Tibial nerve (tissue), 3 donors: Measurements from ENCODE around the gene CLIC5.

Experiments used
- CTCF ChIP-seq, 5 experiments: fragments of 200-600 bp in 3 of 5; fragments of 450-650 bp in 2 of 5; sonication (generic) in 3 of 5; IDR thresholded peaks; one replicate each; pipeline ENCODE4 v1.5.1; 2016 to 2019; ENCODE audit warnings: antibody characterized with exemption in 5 of 5, mild to moderate bottlenecking in 3 of 5, moderate library complexity in 2 of 5
- POLR2A ChIP-seq, 2 donors: fragments of 450-650 bp; IDR thresholded peaks; one replicate each; pipeline ENCODE4 v1.6.1; 2017; ENCODE audit warnings: antibody characterized with exemption in 2 of 2, mild to moderate bottlenecking in 2 of 2, moderate library complexity in 2 of 2

DNA sequence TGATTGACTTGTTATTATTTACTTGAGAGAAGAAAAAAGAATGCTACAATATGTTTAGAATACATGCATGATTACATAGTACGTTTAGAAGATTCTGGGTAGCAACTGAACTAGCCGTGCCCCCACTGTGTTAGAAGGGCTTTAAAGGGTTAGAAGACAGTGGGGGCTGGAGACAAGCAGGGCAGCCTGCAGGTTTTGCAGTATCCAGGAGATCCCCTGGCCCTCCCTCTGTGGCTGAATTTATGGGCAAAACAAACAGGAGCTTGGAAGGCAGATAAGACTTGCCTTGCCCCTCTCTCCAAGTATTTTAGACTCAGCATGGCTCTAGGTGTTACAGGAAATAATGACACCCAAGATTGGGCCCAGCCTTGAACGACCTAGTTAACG, 179.2 kb downstream of the CLIC5 start:
- no peak for TF ChIP-seq CTCF (IDR thresholded peaks at IDR 0.05)
- TF ChIP-seq POLR2A (IDR thresholded peaks at IDR 0.05) = no peak
